GM18517 (cell line): ENCODE data around the gene NOP14.
"Not testable (repeated sequence)": the region's sequence is repeated elsewhere in the genome, so short reads cannot be mapped to it uniquely, and the experiment has no call there.

Source experiments
- ATAC-seq: cut with Tn5 transposase; IDR thresholded peaks from one replicate; pipeline ENCODE4 v1.9.1; 2021; ENCODE audit warnings: mild to moderate bottlenecking, moderate library complexity; ENCODE audit not compliant: unreplicated experiment

The NOP14 gene

GRCh38 chr4:2962614-2963174 is 512 bp downstream of the NOP14 start:
- peak; percentile 30 for ATAC-seq

DNA sequence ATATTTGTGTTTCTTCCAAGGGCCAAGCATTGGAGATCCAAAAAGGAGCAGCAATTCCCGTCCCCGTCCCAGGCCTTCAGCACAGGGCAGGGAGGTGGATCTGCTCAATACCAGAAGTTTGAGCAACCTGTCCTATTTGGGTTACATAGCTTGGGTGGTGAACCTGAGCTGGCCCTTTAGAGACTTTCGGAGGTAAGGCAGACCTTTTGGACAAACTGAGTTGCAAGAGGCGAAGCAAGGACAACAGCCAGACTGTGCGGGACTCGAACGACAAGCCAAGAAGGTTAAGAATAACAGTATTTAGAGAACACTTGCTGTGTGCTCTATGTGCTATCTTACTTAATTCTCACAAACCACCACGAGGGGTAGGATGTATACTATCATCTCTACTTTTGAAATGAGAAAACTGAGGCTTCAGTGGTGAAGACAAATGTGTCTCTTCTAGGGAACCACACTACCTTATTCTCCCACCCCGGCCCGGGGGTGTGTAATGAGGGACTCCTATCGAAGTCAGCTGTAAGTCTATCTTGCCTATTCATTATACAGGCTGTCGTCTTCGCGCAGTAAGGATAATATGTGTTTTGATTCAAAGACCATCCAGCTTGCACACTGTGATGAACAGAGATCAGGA is 1.3 kb downstream of the NOP14 start:
- no peak for ATAC-seq

- no peak for ATAC-seq
Observed at GRCh38 chr4:2961421-2961810, 1.8 kb downstream of the NOP14 start.

DNA sequence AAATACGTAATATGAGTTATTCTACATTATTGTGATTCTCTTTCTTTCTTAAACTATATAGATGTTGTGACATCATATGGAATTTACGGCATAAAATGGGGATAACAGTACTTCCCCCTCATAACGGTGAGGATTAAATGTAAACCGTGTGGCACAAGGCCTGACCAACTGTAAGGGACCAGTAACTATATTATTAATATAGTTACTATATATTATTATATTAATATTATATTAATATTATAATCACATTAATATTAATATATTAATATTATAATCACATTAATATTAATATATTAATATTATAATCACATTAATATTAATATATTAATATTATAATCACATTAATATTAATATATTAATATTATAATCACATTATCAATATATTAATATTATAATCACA is 2.8 kb downstream of the NOP14 start:
- not testable (repeated sequence) for ATAC-seq

DNA sequence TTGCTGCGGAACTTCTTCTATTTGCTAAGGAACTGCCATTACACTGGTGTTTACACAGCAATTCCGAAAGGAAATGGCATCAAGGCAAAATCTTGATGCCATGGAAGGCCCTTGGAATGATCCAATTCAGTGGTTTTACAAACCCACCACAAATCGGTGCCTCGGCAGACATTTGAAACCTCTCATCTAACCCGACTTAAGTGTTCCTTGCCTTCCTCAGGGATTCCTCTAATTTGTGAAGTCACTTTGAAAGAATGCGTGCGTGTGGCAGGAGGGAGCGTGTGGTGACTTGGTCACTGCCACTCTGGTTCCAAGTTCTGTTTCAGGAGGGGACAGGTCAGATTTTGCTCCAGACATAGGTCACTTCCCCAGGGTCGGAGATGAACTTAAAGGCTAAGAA is 4.8 kb downstream of the NOP14 start:
- ATAC-seq = no peak

GRCh38 chr4:2955186-2956044 is 7.8 kb downstream of the NOP14 start:
- ATAC-seq = not testable (repeated sequence)

DNA sequence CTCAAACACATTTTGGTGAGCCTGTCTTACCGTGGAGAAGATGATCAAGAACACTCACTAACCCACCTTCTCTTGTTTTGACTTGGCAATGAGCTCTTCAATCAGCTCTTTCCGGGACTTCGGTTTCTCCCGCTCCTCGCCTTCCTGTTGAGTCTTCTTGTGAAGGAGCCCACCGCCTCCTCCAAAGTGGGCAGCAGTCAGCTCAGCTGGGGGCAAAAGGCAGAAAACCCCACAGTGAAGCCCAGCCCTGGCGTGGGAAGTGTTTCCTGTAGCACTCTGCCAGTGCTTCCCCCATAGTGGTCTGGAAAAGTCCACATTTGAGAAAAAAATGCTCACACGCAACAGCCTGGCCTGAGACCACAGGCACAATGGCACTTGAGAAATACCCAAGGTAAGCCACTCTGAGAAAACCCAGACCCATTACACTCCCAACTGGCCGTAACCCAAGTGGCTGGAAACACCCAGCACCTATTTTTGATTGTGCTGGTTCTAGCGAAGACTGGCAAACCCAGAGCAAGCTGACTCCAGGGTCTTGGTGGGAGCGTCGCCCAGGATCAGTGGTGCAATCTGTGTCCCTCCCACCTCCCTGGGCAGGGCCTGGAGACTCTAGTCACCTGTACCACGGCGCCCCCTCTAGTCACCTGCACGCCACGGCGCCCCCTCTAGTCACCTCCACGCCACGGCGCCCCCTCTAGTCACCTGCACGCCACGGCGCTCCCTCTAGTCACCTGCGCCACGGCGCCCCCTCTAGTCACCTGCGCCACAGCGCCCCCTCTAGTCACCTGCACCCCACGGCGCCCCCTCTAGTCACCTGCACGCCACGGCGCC is 8.6 kb downstream of the NOP14 start:
- ATAC-seq = peak; percentile 54

GRCh38 chr4:2953496-2953895 is 9.7 kb downstream of the NOP14 start:
- ATAC-seq = no peak

- ATAC-seq = no peak
Observed at GRCh38 chr4:2950221-2950989, 12.8 kb downstream of the NOP14 start.

GRCh38 chr4:2949782-2950125 is 13.5 kb downstream of the NOP14 start:
- ATAC-seq = no peak

- ATAC-seq = no peak
Observed at GRCh38 chr4:2948895-2949781, 14.1 kb downstream of the NOP14 start.

DNA sequence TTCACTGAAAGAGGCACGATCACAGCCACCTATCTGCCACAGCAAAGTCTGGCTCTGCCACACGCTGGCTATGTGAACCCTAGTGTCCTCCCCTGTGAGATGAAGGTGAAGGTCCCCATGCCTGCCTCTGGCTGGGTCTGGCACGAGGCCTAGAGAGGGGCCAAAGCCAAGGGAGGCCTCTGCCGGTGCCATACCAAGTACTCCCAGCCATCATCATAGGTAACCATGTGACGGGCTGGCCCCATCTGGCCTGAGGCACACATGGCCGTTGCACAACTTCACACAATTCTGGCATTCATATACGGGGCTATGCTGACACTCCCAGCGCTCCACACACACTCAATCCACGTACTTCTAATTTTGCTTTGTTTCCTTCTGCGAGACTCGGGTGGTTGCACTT is 15.3 kb downstream of the NOP14 start:
- no peak for ATAC-seq

GRCh38 chr4:2946812-2947600 is 16.2 kb downstream of the NOP14 start:
- ATAC-seq = no peak

DNA sequence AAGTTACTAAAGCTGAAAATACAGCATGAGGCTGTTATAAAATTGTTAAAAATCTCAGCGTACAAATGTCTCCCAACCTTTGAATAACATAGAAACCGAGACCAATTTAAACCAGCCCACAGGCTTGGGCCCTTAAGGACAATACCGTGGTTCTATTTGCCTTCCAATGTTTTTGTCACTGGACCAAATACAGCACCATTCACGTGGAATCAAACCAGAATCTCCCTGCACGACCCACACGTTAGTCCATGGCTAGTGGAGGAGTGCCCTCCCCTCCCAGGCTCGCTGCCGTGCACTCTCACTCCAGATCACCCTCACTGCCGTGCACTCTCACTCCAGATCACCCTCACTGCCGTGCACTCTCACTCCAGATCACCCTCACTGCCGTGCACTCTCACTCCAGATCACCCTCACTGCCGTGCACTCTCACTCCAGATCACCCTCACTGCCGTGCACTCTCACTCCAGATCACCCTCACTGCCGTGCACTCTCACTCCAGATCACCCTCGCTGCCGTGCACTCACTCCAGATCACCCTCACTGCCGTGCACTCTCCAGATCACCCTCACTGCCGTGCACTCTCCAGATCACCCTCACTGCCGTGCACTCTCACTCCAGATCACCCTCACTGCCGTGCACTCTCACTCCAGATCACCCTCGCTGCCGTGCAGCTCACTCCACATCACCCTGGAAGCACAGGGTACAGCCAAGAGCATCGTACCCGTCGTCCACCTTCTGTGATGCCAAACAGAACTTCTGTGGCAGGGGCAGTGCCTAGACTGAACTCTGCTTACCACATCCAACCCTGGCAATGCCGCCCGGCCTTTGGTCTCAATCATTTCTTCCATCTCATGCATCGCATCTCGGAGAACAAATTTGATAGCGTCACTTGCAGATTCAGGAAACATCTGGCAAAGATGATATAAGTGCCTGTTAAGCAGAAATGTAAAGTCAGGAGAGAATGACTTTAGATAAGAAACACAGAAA is 17.3 kb downstream of the NOP14 start:
- not testable (repeated sequence) for ATAC-seq

- ATAC-seq = no peak
Observed at GRCh38 chr4:2944586-2945526, 18.4 kb downstream of the NOP14 start.

DNA sequence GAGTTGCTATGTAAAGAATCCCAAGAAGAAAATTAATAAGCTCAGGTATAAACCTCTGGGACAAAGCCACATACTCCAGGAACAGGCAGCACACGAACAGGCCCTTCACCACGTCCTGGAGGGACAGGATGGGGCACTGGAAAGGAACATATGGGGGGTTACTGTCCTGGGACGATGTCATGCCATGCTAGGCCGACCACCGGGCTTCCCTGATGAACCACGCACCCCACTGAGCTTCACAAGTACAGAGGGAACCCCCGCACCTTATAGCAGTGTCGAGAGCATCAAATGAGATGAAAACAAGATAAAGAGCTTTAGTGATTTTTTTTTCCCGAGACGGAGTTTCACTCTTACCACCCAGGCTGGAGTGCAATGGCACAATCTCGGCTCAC is 19.1 kb downstream of the NOP14 start:
- no peak for ATAC-seq
